ENCODE data around the gene BBLN.

Gene BBLN

GRCh38 chr9:128145951-128146351 lies 14.1 kb upstream of the BBLN start:
- no peak for DNase-seq

DNA sequence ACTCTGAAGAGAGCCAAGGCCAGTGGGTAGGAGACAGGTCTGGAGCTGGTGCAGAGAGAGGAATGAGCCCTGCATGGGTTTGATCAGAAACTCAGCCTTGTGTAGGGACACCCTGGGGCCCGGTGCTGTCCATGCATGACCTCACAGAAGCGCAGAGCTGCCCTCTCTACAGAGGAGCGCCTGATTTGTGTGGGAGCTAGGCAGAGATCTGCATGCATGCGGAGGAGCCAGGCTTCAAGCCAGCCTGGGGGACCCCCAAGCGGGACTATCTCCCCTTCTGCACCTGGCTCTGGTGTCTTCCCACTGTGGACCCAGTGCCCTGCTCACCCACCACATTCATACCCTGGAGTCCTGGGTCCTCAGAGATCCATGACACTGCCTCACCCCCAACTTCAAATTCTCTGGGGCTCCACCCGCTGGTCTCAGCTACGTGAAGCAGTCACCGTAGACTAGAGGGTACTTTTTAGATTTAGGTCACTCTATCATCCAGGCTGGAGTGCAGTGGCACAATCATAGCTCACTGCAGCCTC lies 13.4 kb upstream of the BBLN start:
- no peak for DNase-seq

GRCh38 chr9:128148509-128149000 lies 11.5 kb upstream of the BBLN start:
- no peak for DNase-seq

GRCh38 chr9:128149001-128149701 lies 10.9 kb upstream of the BBLN start, which contains the start of gene LCN2:
TSS of gene LCN2 (plus strand) at chr9:128149453. CDS start at chr9:128149526, 73 bp downstream.
- DNase-seq = no peak

DNA sequence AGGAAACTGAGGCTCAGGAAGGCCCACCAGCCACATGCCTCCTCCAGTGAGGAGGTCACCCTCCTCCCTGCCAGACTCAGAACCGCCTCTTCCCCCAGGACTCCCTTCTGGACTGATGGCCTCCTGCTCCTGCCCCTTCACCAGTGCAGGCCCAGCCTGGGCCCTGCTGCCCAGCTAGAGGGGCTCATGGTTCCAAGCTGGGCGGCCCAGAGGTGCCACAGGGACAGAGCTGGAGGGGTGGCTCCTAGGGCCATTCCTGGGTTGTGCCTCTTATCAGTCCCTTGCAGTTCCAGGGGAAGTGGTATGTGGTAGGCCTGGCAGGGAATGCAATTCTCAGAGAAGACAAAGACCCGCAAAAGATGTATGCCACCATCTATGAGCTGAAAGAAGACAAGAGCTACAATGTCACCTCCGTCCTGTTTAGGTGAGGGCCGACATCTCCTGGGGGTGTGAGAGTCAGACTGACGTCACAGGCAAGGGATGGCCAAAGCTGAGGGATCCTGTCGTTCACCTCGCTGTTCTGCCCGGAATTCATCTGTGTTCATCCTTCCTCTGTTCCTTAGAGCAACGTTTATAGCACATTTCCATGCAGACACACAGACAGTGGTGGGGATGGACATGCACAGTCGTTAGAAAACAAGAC lies 10.0 kb upstream of the BBLN start:
- DNase-seq = no peak

GRCh38 chr9:128150594-128151308 lies 9.3 kb upstream of the BBLN start:
- DNase-seq = no peak

DNA sequence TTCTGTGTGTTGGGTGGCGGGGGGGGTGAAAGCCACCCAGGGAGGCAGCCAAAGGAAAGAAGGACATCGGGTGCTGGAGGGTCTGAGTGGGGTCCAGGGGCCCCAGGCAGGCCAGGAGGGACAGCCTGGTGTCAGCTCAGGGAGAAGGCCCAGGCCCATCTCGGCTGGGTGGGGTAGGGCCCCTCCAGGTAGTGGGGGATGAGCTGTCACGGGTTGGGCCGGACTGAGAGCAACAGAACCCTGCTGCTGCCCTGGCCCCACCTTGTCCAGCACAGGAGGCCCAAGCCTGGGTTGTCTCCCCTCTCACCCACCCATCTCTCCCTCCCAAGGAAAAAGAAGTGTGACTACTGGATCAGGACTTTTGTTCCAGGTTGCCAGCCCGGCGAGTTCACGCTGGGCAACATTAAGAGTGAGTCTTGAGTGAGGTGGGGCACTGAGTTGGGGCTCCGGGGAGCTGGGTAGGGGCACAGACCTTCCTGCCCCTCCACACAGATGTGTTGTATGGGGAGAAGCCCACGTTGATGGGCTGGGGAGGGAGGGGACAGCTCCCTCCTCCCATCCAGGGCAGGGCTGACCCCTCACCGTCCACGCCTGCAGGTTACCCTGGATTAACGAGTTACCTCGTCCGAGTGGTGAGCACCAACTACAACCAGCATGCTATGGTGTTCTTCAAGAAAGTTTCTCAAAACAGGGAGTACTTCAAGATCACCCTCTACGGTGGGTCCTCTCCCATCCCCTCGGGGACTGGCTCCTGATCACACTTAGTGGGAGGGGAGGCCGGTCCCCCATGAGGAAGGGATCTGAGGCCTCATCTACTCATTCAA lies 8.5 kb upstream of the BBLN start:
- DNase-seq = no peak

GRCh38 chr9:128152133-128153059 lies 7.7 kb upstream of the BBLN start:
- no peak for DNase-seq

- DNase-seq = no peak
These were observed 6.8 kb upstream of the BBLN start for GRCh38 chr9:128153060-128153946.

DNA sequence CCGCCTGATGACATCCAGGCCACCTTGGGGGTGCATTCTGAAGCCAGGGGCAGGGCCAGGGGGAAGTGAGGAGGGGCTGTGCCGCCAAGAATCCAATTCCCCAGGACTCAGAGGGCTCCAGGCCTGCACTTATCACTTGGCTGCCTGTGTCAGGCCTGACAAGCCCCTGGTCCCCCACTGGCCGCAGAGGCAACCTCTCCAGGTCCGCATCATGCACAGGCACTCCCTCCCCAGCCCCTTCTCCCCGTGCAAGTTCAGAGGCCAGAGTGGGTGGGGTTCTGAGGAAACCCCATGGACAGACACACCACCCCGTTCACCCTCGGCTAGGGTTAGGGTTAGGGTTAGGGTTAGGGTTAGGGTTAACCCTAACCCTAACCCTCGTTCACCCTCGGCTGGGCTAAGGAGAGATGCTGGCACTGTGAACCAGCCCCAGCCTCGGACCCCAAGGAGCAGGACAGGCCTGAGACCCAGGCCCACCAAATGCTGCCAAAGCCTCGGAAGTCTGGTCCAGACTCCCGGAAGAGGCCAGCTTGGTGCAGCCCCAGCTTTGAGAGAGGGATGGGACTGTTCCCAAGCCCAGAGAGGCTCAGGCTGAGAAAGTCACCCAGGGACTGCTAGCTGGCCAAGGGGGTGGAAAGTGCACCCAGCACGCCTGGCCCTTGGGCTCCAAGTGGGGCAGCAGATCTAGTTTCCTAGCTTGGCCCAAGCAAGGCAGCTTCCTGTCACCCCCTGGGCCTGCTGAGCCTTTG lies 5.9 kb upstream of the BBLN start:
- DNase-seq = no peak

DNA sequence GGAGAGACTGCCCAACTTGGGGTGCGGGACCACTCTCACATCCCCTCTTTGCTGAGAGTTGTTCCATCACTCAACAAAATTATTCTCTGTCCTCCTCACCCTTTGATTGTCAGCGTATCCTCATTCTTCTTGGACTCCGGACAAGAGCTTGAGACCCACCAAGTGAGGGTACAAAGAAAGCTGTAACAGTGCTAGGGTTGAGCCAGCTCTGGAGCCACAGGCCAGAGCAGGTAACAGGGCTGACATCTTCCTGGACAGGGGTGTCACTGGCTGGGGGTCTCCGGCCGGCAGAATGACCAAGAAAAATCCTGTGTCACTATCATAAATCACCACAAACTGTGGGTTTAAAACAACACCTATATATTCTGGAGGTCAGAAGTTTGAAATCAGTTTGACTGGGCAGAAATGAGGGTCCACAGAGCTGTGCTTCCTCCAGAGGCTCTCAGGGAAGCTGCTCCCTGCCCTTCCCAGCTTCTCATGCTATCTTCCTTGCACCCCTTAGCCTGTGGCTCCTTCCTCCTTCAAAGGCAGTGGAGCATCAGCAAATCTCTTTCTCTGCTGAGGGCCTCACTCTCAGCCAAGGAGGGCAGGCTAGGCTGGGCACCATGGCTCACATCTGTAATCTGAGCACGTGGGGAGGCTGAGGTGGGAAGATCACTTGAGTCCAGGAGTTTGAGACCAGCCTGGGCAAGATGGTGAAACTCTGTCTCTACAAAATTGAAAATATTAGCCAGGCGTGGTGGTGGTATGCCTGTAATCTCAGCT lies 4.1 kb upstream of the BBLN start:
- DNase-seq = no peak

GRCh38 chr9:128159522-128159783 lies 612 bp upstream of the BBLN start:
- no peak for DNase-seq

- no peak for DNase-seq
These were observed 530 bp downstream of the BBLN start for GRCh38 chr9:128160603-128160987.

DNA sequence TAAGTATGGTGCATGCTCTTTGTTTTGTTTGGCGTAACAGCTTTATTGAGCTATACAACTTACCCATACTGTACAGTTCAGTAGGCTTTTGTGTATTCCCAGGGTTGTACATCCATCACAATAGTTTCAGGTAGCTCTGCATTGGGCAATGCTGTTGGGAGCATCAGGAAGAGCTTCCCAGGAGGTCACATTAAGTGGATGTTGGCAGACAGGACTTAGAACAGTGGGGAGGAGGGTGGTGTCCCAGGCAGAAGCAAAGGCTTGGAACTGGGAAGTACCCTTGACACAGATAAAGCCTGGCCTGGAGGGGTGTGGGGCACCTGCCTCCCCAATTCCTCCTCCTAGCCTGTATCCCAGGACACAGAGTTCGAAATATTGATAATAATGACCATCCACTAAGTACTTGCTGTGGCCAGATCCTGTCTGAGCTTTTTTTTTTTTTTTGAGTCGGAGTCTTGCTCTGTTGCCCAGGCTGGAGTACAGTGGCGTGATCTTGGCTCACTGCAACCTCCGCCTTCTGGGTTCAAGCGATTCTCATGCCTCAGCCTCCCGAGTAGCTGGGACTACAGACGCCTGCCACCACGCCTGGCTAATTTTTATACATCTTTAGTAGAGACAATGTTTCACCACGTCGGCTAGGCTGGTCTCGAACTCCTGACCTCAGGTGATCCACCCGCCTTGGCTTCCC lies 1.3 kb downstream of the BBLN start:
- no peak for DNase-seq

DNA sequence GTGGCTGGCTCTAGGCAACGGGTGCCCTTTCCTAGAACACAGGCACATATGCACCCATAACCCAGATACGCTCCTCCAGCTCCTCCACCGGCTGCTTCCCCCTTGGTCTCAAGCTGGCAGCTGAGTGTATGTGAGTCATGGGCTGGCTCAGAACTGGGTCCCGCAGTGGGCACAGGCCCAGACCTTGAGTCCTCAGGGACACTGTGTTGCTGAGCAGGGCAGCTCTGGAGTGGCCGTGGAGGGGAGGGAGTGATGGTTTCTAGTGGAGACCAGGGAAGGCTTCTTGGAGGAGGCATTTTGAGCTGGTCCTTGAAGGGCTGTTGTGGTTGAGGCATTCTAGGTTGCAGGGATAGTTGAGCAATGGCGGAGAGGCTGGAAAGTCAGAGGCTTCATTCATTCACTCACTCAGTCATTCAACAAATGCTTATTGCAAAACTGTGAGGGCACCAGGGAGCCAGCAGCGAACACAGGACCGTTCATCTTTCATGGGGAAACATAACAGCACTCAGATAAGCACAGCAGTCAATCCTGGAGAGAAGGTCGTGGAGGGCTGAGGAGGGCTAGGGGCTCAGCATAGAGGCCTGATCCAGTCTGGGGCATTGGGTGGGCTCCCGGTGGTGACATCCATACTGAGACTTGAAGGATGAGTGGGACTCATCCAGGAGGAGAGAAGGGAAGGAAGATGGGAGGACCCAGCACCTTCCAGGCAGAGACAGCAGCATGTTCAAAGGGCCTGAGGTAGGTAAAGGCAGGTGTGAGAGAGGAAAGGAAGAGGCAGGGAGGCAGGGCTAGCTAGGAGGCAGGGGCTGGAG lies 2.4 kb downstream of the BBLN start:
- no peak for DNase-seq

- no peak for DNase-seq
These were observed 3.0 kb downstream of the BBLN start for GRCh38 chr9:128163027-128163515.

- DNase-seq = no peak
These were observed 3.6 kb downstream of the BBLN start for GRCh38 chr9:128163523-128164306.

Data from cortex of kidney (tissue), 1 donor.